Measurements from ENCODE around the gene NHS.

NHS gene

DNA sequence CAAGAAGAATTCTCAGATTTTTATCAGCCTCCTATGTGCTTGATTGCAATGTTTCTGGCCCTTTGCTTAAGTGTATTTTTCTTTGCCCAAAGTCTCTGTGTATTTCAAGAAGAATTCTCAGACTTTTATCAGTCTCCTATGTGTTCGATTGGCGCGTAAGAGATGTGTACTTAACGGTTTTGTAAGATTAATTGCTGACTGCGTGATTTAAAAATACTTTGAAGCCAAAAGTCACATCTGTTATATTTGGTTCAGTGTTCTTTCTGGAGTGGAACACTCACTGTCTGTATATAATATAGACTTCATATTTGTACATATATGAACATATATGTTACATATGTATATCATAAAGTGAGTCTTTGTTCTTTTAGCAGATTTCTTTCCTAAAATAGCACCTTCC is 373.7 kb downstream of the NHS start:
- Histone ChIP-seq H4K20me1 (ENCODE audit: insufficient read depth) (no peaks in the 10 kb centered on the region), H3K4me2 (no peak overlapping the region), H3K79me2 (ENCODE audit: insufficient read depth, low read depth) (no peaks in the 10 kb centered on the region), H3K4me1 (ENCODE audit: low read depth, poor library complexity, severe bottlenecking) (peaks cover 5% of the 10 kb centered on the region), H2AFZ (ENCODE audit: low read depth) (no peak overlapping the region), H3K27ac (no peak overlapping the region), H3K27me3 (ENCODE audit: insufficient read depth, low read depth) (no peaks in the 10 kb centered on the region), H3K36me3 (ENCODE audit: insufficient read depth) (no peaks in the 10 kb centered on the region), H3K9ac (no peak overlapping the region), H3K4me3 (IDR thresholded peaks at IDR 0.05; ENCODE audit: insufficient read depth, low read depth, low read length) (no peak overlapping the region)
- TF ChIP-seq, protein P1, sequence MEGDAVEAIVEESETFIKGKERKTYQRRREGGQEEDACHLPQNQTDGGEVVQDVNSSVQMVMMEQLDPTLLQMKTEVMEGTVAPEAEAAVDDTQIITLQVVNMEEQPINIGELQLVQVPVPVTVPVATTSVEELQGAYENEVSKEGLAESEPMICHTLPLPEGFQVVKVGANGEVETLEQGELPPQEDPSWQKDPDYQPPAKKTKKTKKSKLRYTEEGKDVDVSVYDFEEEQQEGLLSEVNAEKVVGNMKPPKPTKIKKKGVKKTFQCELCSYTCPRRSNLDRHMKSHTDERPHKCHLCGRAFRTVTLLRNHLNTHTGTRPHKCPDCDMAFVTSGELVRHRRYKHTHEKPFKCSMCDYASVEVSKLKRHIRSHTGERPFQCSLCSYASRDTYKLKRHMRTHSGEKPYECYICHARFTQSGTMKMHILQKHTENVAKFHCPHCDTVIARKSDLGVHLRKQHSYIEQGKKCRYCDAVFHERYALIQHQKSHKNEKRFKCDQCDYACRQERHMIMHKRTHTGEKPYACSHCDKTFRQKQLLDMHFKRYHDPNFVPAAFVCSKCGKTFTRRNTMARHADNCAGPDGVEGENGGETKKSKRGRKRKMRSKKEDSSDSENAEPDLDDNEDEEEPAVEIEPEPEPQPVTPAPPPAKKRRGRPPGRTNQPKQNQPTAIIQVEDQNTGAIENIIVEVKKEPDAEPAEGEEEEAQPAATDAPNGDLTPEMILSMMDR (conservative IDR thresholded peaks at IDR 0.05; ENCODE audit: low read depth, low read length): no peak

DNA sequence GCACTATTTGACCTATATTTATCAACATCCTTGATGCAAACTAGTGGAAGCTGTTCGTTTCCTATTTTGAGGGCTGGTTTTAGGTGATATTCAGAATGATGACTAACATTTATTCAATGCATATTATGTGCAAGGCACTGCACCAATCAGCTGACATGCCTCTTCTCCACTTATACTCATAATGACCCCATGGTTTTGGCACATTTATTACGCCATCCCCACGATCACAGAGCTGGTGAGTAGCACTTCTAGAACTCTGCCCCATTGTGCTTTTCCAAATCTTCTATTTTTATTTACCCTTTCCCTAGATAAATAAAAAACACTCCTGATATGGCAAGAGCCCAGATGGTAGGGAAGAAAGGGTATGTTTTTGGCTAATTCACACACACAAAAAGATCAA is 375.4 kb downstream of the NHS start:
- no peaks in the 10 kb centered on the region for H3K79me2 ChIP-seq (ENCODE audit: insufficient read depth, low read depth)
- H4K20me1 ChIP-seq (ENCODE audit: insufficient read depth): no peaks in the 10 kb centered on the region
- TF ChIP-seq, protein P1 (conservative IDR thresholded peaks at IDR 0.05; ENCODE audit: low read depth, low read length): no peak
- H3K36me3 ChIP-seq (ENCODE audit: insufficient read depth): no peaks in the 10 kb centered on the region
- H3K4me1 ChIP-seq (ENCODE audit: low read depth, poor library complexity, severe bottlenecking): no peaks in the 10 kb centered on the region
- no peak overlapping the region for H3K4me3 ChIP-seq (IDR thresholded peaks at IDR 0.05; ENCODE audit: insufficient read depth, low read depth, low read length)
- H3K27me3 ChIP-seq (ENCODE audit: insufficient read depth, low read depth): no peaks in the 10 kb centered on the region
- H2AFZ ChIP-seq (ENCODE audit: low read depth): no peak overlapping the region
- no peak overlapping the region for H3K27ac ChIP-seq
- no peak overlapping the region for H3K9ac ChIP-seq
- no peak overlapping the region for H3K4me2 ChIP-seq

DNA sequence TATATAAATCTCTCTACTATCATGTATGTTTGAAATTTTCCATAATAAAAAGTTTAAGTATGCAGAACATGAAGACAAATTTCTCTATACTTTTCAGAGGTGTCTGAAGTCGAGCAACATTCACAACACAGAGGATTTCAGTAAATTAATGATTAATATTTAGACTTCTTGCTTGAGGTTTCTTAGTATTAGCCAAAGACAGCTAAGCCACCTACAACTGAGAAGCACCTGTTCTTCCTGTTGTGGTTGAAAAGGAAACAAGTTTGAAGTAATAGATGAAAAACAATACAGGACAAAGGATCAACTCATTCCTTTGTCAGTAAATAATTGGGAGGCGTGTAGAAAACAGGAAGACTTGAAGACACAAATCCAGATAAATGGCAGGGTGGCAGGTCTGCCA is 383.4 kb downstream of the NHS start:
- Histone ChIP-seq H3K4me1 (ENCODE audit: low read depth, poor library complexity, severe bottlenecking) (peaks cover 13% of the 10 kb centered on the region), H3K4me2 (peak overlapping the region; percentile 37), H2AFZ (ENCODE audit: low read depth) (no peak overlapping the region), H4K20me1 (ENCODE audit: insufficient read depth) (no peaks in the 10 kb centered on the region), H3K27ac (no peak overlapping the region), H3K9ac (no peak overlapping the region), H3K36me3 (ENCODE audit: insufficient read depth) (no peaks in the 10 kb centered on the region), H3K4me3 (IDR thresholded peaks at IDR 0.05; ENCODE audit: insufficient read depth, low read depth, low read length) (no peak overlapping the region), H3K27me3 (ENCODE audit: insufficient read depth, low read depth) (no peaks in the 10 kb centered on the region), H3K79me2 (ENCODE audit: insufficient read depth, low read depth) (no peaks in the 10 kb centered on the region)
- TF ChIP-seq, protein P1 (conservative IDR thresholded peaks at IDR 0.05; ENCODE audit: low read depth, low read length): no peak

DNA sequence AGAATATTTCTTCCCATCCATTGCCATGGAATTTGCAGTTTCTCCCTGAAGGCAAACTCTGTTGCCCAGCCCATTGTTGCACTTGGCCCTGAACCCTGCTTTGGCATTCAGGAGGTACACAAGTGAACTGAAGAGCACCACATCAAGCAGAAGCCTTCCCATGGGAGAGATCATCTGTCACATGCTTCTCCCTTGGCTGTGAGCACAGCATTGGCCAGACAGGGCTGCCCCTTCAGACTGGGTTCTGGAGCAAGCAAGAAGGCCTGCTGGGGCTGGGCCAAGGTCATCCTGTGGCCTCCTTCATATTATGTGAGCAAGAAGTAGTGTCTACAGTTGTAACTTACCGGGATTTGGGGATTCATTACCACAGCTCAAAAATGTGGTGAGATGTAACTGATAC is 385.0 kb downstream of the NHS start:
- Histone ChIP-seq H3K27ac (no peak overlapping the region), H3K4me1 (ENCODE audit: low read depth, poor library complexity, severe bottlenecking) (peaks cover 13% of the 10 kb centered on the region), H3K4me2 (no peak overlapping the region), H4K20me1 (ENCODE audit: insufficient read depth) (no peaks in the 10 kb centered on the region), H3K27me3 (ENCODE audit: insufficient read depth, low read depth) (no peaks in the 10 kb centered on the region), H3K4me3 (IDR thresholded peaks at IDR 0.05; ENCODE audit: insufficient read depth, low read depth, low read length) (no peak overlapping the region), H3K79me2 (ENCODE audit: insufficient read depth, low read depth) (no peaks in the 10 kb centered on the region), H3K36me3 (ENCODE audit: insufficient read depth) (no peaks in the 10 kb centered on the region), H3K9ac (no peak overlapping the region), H2AFZ (ENCODE audit: low read depth) (no peak overlapping the region)
- TF ChIP-seq, protein P1 (conservative IDR thresholded peaks at IDR 0.05; ENCODE audit: low read depth, low read length): no peak
